IMR-90 (cell line): ENCODE results near the gene ARHGEF4. TPM values are rescaled to one million over a fixed set of nuclear protein-coding genes. Genes with fewer than 3 reads are reported as not detected.

ENCODE experiments used
- ATAC-seq: fragments of 200-7000 bp; cut with Tn5 transposase; 2 replicates; pipeline ENCODE4 v1.9.1; 2020; ENCODE audit warnings: low read depth, mild to moderate bottlenecking, moderate library complexity
- BruUV-seq: library from RNA; stranded (reverse); fragments of 400-500 nt; replicated peaks from 2 replicates; lab custom pipeline; 2021; lab: Mats Ljungman, UMichigan
- CTCF ChIA-PET: fragments of 300-600 bp; formaldehyde crosslinking; extraction: SDS; loops from one replicate; lab custom pipeline; 2021; ENCODE audit warnings: antibody characterized with exemption; lab: Yijun Ruan, JAX
- POLR2A ChIA-PET: fragments of 300-600 bp; sonication (Branson Sonifier 250); formaldehyde crosslinking; loops from one replicate; lab custom pipeline; 2022; ENCODE audit warnings: antibody characterized with exemption; ENCODE audit not compliant: unreplicated experiment; lab: Charles Lee
- DNase-seq: peaks from one replicate; pipeline ENCODE4 v3.0.0; 2013
- H2AFZ ChIP-seq: replicated peaks from 2 replicates; pipeline ENCODE3; 2013; ENCODE audit warnings: low read length, mild to moderate bottlenecking; ENCODE audit not compliant: poor library complexity
- H2AK5ac ChIP-seq: 2 replicates; pipeline ENCODE4 v1.6.1; 2013; ENCODE audit warnings: low read depth, low read length, inconsistent platforms
- H2AK9ac ChIP-seq: replicated peaks from 2 replicates; pipeline ENCODE3; 2013; ENCODE audit warnings: mild to moderate bottlenecking, low read depth, low read length, moderate library complexity; ENCODE audit not compliant: poor library complexity
- H2BK120ac ChIP-seq: 2 replicates; pipeline ENCODE4 v1.6.1; 2013; ENCODE audit warnings: low read depth, low read length, inconsistent platforms
- H2BK15ac ChIP-seq: 3 replicates; pipeline ENCODE4 v1.6.1; 2013; ENCODE audit warnings: low read depth, low read length, inconsistent platforms
- H2BK20ac ChIP-seq: 2 replicates; pipeline ENCODE4 v1.6.1; 2013; ENCODE audit warnings: low read depth, mild to moderate bottlenecking, inconsistent platforms, low read length, moderate library complexity
- H2BK5ac ChIP-seq: 2 replicates; pipeline ENCODE4 v1.6.1; 2013; ENCODE audit warnings: mild to moderate bottlenecking, low read depth, low read length, inconsistent platforms; ENCODE audit not compliant: poor library complexity, severe bottlenecking
- H3K14ac ChIP-seq: replicated peaks from 2 replicates; pipeline ENCODE4 v1.6.1; 2013; ENCODE audit warnings: low read depth, low read length, inconsistent platforms
- H3K18ac ChIP-seq: 2 replicates; pipeline ENCODE4 v1.6.1; 2013; ENCODE audit warnings: low read depth, low read length, control low read depth
- H3K23ac ChIP-seq: 2 replicates; pipeline ENCODE4 v1.6.1; 2013; ENCODE audit warnings: low read depth, low read length, inconsistent platforms
- H3K27ac ChIP-seq: 2 replicates; pipeline ENCODE4 v1.5.1; 2013; ENCODE audit warnings: mild to moderate bottlenecking, control low read depth, low read length; ENCODE audit not compliant: insufficient read depth
- H3K27me3 ChIP-seq: 2 replicates; pipeline ENCODE4 v1.6.1; 2013; ENCODE audit warnings: low read length; ENCODE audit not compliant: control insufficient read depth, insufficient read depth
- H3K36me3 ChIP-seq: 2 replicates; pipeline ENCODE4 v1.6.1; 2013; ENCODE audit warnings: low read length, mixed read lengths; ENCODE audit not compliant: control insufficient read depth, insufficient read depth
- H3K4ac ChIP-seq: 2 replicates; pipeline ENCODE4 v1.6.1; 2013; ENCODE audit warnings: low read depth, low read length, inconsistent platforms
- H3K4me1 ChIP-seq: 2 replicates; pipeline ENCODE4 v1.6.1; 2013; ENCODE audit warnings: low read length, mixed read lengths; ENCODE audit not compliant: control insufficient read depth, insufficient read depth
- H3K4me2 ChIP-seq: 2 replicates; pipeline ENCODE4 v1.6.1; 2013; ENCODE audit warnings: low read depth, mild to moderate bottlenecking, control low read depth, low read length, moderate library complexity
- H3K4me3 ChIP-seq: 2 replicates; pipeline ENCODE4 v1.5.1; 2013; ENCODE audit warnings: low read depth, mild to moderate bottlenecking, control low read depth, low read length, moderate library complexity; ENCODE audit not compliant: insufficient read depth
- H3K56ac ChIP-seq: 2 replicates; pipeline ENCODE4 v1.6.1; 2013; ENCODE audit warnings: low read length, inconsistent platforms; ENCODE audit not compliant: insufficient read depth; ENCODE audit errors: extremely low read depth
- H3K79me1 ChIP-seq, 2 experiments: 2 replicates each; pipeline ENCODE4 v1.6.1; 2013; ENCODE audit warnings: low read length in 2 of 2, inconsistent platforms in 1 of 2, low read depth in 1 of 2
- H3K9ac ChIP-seq: 2 replicates; pipeline ENCODE4 v1.6.1; 2013; ENCODE audit warnings: low read depth, low read length, control low read depth
- H3K9me1 ChIP-seq: 2 replicates; pipeline ENCODE4 v1.6.1; 2013; ENCODE audit warnings: low read length, inconsistent platforms; ENCODE audit not compliant: insufficient read depth
- H3K9me3 ChIP-seq: 2 replicates; pipeline ENCODE4 v1.6.1; 2013; ENCODE audit warnings: low read length; ENCODE audit not compliant: control insufficient read depth, insufficient read depth
- H4K20me1 ChIP-seq: 2 replicates; pipeline ENCODE4 v1.6.1; 2013; ENCODE audit warnings: low read length, inconsistent platforms; ENCODE audit not compliant: insufficient read depth
- H4K5ac ChIP-seq: 2 replicates; pipeline ENCODE4 v1.6.1; 2013; ENCODE audit warnings: mild to moderate bottlenecking, low read depth, low read length, control low read depth
- H4K8ac ChIP-seq, 2 experiments: 2 replicates each; pipeline ENCODE4 v1.6.1; 2013; ENCODE audit warnings: low read depth in 2 of 2, low read length in 2 of 2, control low read depth in 1 of 2, inconsistent platforms in 1 of 2
- H4K91ac ChIP-seq: 2 replicates; pipeline ENCODE4 v1.6.1; 2013; ENCODE audit warnings: low read depth, low read length, inconsistent platforms; ENCODE audit not compliant: insufficient read depth
- BHLHE40 ChIP-seq: fragments of 150-350 bp; IDR thresholded peaks from 2 replicates; pipeline ENCODE4 v1.6.1; 2016; ENCODE audit warnings: mild to moderate bottlenecking, low read depth, low read length
- MAFK ChIP-seq: IDR thresholded peaks from 2 replicates; pipeline ENCODE4 v1.6.1; 2012; ENCODE audit warnings: low read depth, low read length, improper control_type of control experiment
- MAZ ChIP-seq: IDR thresholded peaks from 2 replicates; pipeline ENCODE4 v1.6.1; 2012; ENCODE audit warnings: low read depth, mild to moderate bottlenecking, low read length, improper control_type of control experiment, moderate library complexity, borderline replicate concordance
- MXI1 ChIP-seq: IDR thresholded peaks from 2 replicates; pipeline ENCODE4 v1.6.1; 2012; ENCODE audit warnings: low read depth, mild to moderate bottlenecking, low read length, moderate library complexity, borderline replicate concordance
- NFE2L2 ChIP-seq: fragments of 150-350 bp; IDR thresholded peaks from 2 replicates; pipeline ENCODE4 v1.6.1; 2016; ENCODE audit warnings: low read depth, mild to moderate bottlenecking, low read length
- RFX5 ChIP-seq: IDR thresholded peaks from 2 replicates; pipeline ENCODE4 v1.8.0; 2012; ENCODE audit warnings: low read depth, mild to moderate bottlenecking, low read length, moderate library complexity
- SMC3 ChIP-seq: fragments of 150-350 bp; IDR thresholded peaks from 2 replicates; pipeline ENCODE4 v1.6.1; 2016; ENCODE audit warnings: low read depth, mild to moderate bottlenecking, antibody characterized with exemption, low read length, moderate library complexity
- USF2 ChIP-seq: fragments of 150-350 bp; IDR thresholded peaks from 2 replicates; pipeline ENCODE4 v1.6.1; 2017; ENCODE audit warnings: mild to moderate bottlenecking, antibody characterized with exemption, low read length, low read depth
- WGBS, 2 experiments: methylation state at CpG; one replicate each; pipeline versions ENCODE4 v1.1.5 to v1.1.7; 2013; ENCODE audit warnings: missing lambda C conversion rate in 2 of 2; ENCODE audit not compliant: insufficient read length in 1 of 2; ENCODE audit errors: extremely low coverage in 2 of 2; 5-methylcytosine and 5-hydroxymethylcytosine counted together
- dilution Hi-C: fragments of 300-500 bp; cut with HindIII; formaldehyde crosslinking; loops from one replicate; pipeline ENCODE4 v1.14.3; 2018; ENCODE audit warnings: low sequenced_read_pairs; ENCODE audit not compliant: unreplicated experiment
- in situ Hi-C: fragments of 300-500 bp; cut with MboI; formaldehyde crosslinking; loops from 3 replicates; pipeline ENCODE4 v1.14.3; 2019; ENCODE audit warnings: low sequenced_read_pairs, inconsistent platforms, mixed read lengths
- intact Hi-C: fragments of 100-400 bp; cut with micrococcal nuclease; formaldehyde crosslinking; loops from 2 replicates; pipeline ENCODE4 v1.10.0; 2022
- polyA plus RNA-seq, 3 experiments: library from polyadenylated mRNA; depleted of rRNA; stranded (reverse); fragments of >200 nt; gene quantifications; 2 replicates each; pipeline ENCODE4 v1.2.3, GENCODE V29; 2012; ENCODE audit warnings: low replicate concordance in 1 of 3
- total RNA-seq: library from RNA; depleted of rRNA; stranded (reverse); fragments of >200 nt; gene quantifications from 2 replicates; pipeline ENCODE4 v1.2.3, GENCODE V29; 2012

ARHGEF4 gene
- total and polyA plus RNA-seq, 2 of the 4 experiments (the other 2 are of a cell fraction) = 2.7 to 5.0 TPM

DNA sequence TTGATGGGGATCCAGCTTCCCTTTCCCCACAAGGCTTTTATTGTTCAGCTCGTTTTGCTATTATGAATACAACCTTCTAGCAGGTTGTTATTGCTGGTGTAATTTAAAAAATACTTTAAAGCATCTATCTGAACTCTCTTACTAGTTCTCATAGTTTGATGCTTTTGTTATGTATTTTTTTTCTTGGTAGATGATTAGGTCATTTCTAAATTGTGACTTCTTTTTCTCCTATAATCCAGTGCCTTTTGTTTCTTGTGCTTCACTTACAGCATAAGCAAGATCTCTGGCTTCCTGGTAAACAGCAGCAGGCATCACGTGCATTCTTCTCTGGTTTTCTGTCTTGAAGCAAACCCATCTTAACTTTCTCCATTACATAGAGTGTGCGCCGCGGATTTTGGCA lies 160.5 kb downstream of the ARHGEF4 start:
- no peak overlapping the region for H3K23ac ChIP-seq
- no peak overlapping the region for H3K14ac ChIP-seq
- H3K36me3 ChIP-seq = no peaks in the 10 kb centered on the region
- H4K5ac ChIP-seq = no peak overlapping the region
- H4K91ac ChIP-seq = no peak overlapping the region
- no CpG with 5 or more reads among the region's 5 CpGs for WGBS, 2 experiments
- H2BK5ac ChIP-seq = no peak overlapping the region
- H3K27me3 ChIP-seq = peaks cover 2% of the 10 kb centered on the region
- dilution Hi-C loops (no loop called here), in situ Hi-C loops (no loop called here), intact Hi-C loops (no loop called here)
- H2AFZ ChIP-seq = no peak overlapping the region
- no peak overlapping the region for H2BK120ac ChIP-seq
- no peak overlapping the region for H4K8ac ChIP-seq
- no TSS peak for BruUV-seq
- H3K9me3 ChIP-seq = no peaks in the 10 kb centered on the region
- H3K9me1 ChIP-seq = no peaks in the 10 kb centered on the region
- H4K20me1 ChIP-seq = no peaks in the 10 kb centered on the region
- H3K56ac ChIP-seq = no peak overlapping the region
- H3K9ac ChIP-seq = no peak overlapping the region
- no peaks in the 10 kb centered on the region for H3K4me1 ChIP-seq
- ChIA-PET CTCF (no interaction called here), POLR2A (no interaction called here)
- ATAC-seq (no peak), DNase-seq (no peak)
- no peak for TF ChIP-seq NFE2L2
- TF ChIP-seq SMC3 = no peak
- TF ChIP-seq MAZ = no peak
- no peak for TF ChIP-seq USF2
- TF ChIP-seq RFX5 = no peak
- TF ChIP-seq BHLHE40 = no peak
- TF ChIP-seq MXI1 = no peak
- no peak for TF ChIP-seq MAFK
- no peak overlapping the region for H3K4me3 ChIP-seq
- H3K27ac ChIP-seq = no peak overlapping the region
- no peaks in the 10 kb centered on the region for H3K79me1 ChIP-seq
- H2BK15ac ChIP-seq = no peak overlapping the region
- H2AK5ac ChIP-seq = no peak overlapping the region
- H3K4me2 ChIP-seq = no peak overlapping the region
- no peak overlapping the region for H2BK20ac ChIP-seq
- no peak overlapping the region for H3K18ac ChIP-seq
- H2AK9ac ChIP-seq = no peak overlapping the region
- no peak overlapping the region for H3K4ac ChIP-seq
